GM12878 (cell line): ENCODE measurements around the gene SIGLEC10. TPM values are rescaled to one million over a fixed set of nuclear protein-coding genes. Genes with fewer than 3 reads are reported as not detected.

Experiments
- ATAC-seq: fragments of 200-7000 bp; cut with Tn5 transposase; 3 replicates; pipeline ENCODE4 v1.9.1; 2020; ENCODE audit warnings: mild to moderate bottlenecking, moderate library complexity
- BruUV-seq: library from RNA; stranded (reverse); fragments of 400-500 nt; replicated peaks from 2 replicates; lab custom pipeline; 2021; lab: Mats Ljungman, UMichigan
- CTCF ChIA-PET: fragments of 300-600 bp; sonication (Branson Sonifier 250); formaldehyde crosslinking; extraction: SDS; loops from one replicate; lab custom pipeline; 2021; ENCODE audit warnings: inconsistent platforms; lab: Yijun Ruan, JAX
- POLR2A ChIA-PET: fragments of 350-600 bp; formaldehyde crosslinking; extraction: SDS; loops from one replicate; lab custom pipeline; 2021; ENCODE audit warnings: inconsistent platforms; lab: Charles Lee
- RAD21 ChIA-PET: fragments of 300-600 bp; sonication (Branson Sonifier 250); formaldehyde crosslinking; loops from one replicate; lab custom pipeline; 2023; ENCODE audit warnings: antibody characterized with exemption; ENCODE audit not compliant: unreplicated experiment; lab: Charles Lee
- SMC1A ChIA-PET: fragments of 300-600 bp; sonication (Branson Sonifier 250); formaldehyde crosslinking; loops from one replicate; lab custom pipeline; 2023; ENCODE audit not compliant: unreplicated experiment, uncharacterized antibody; lab: Charles Lee
- DNase-seq: peaks from one replicate; pipeline ENCODE4 v3.0.0-alpha.2; 2011; ENCODE audit warnings: low read depth, low spot score
- FAIRE-seq: peaks from 3 replicates; lab custom pipeline; 2011; peaks lifted over from hg19 to GRCh38; lab: Jason Lieb, UNC
- H2AFZ ChIP-seq: 2 replicates; pipeline ENCODE4 v1.6.0; 2011; ENCODE audit warnings: low read depth, low read length, control low read depth; ENCODE audit not compliant: control insufficient read depth
- H3K27ac ChIP-seq: 2 replicates; pipeline ENCODE4 v1.5.1; 2011; ENCODE audit warnings: control low read depth; ENCODE audit not compliant: control insufficient read depth, insufficient read depth
- H3K27me3 ChIP-seq, 2 experiments: replicated peaks in 1 of 2; 2 replicates each; pipeline versions ENCODE4 v1.6.0 to v1.6.1; 2011; ENCODE audit warnings: low read length in 1 of 2; ENCODE audit not compliant: control insufficient read depth in 2 of 2, insufficient read depth in 2 of 2
- H3K36me3 ChIP-seq, 2 experiments: 2 replicates each; pipeline ENCODE4 v1.5.1; 2011; ENCODE audit warnings: low read length in 1 of 2; ENCODE audit not compliant: control insufficient read depth in 2 of 2, insufficient read depth in 2 of 2
- H3K4me1 ChIP-seq: 2 replicates; pipeline ENCODE4 v1.6.1; 2011; ENCODE audit warnings: mild to moderate bottlenecking, low read length, moderate library complexity, mixed read lengths; ENCODE audit not compliant: control insufficient read depth, insufficient read depth
- H3K4me2 ChIP-seq: 2 replicates; pipeline ENCODE4 v1.6.0; 2011; ENCODE audit warnings: control low read depth; ENCODE audit not compliant: control insufficient read depth, insufficient read depth
- H3K4me3 ChIP-seq: fragments of 200-600 bp; sonication (generic); 2 replicates; pipeline ENCODE4 v1.5.1; 2016
- H3K79me2 ChIP-seq: 2 replicates; pipeline ENCODE4 v1.6.0; 2011; ENCODE audit warnings: low read length; ENCODE audit not compliant: control insufficient read depth, insufficient read depth
- H3K9ac ChIP-seq: 2 replicates; pipeline ENCODE4 v1.8.0; 2011; ENCODE audit warnings: low read length, control low read depth, mixed read lengths; ENCODE audit not compliant: control insufficient read depth, insufficient read depth
- H3K9me3 ChIP-seq: replicated peaks from 3 replicates; pipeline ENCODE4 v1.5.1; 2011; ENCODE audit warnings: mild to moderate bottlenecking, low read length; ENCODE audit not compliant: control insufficient read depth, insufficient read depth
- H4K20me1 ChIP-seq: 2 replicates; pipeline ENCODE4 v1.6.0; 2011; ENCODE audit not compliant: control insufficient read depth, insufficient read depth
- CHD1 ChIP-seq: IDR thresholded peaks from 2 replicates; pipeline ENCODE4 v1.6.1; 2012; ENCODE audit warnings: low read depth, low read length, improper control_type of control experiment
- CREM ChIP-seq: IDR thresholded peaks from 2 replicates; pipeline ENCODE4 v1.6.1; 2014; ENCODE audit warnings: antibody characterized with exemption, low read depth
- E2F4 ChIP-seq: IDR thresholded peaks from 2 replicates; pipeline ENCODE4 v1.6.1; 2012; ENCODE audit warnings: low read depth, low read length, improper control_type of control experiment
- EGR1 ChIP-seq, 2 experiments: IDR thresholded peaks; 1 replicate in 1 of 2; 2 replicates in 1 of 2; pipeline ENCODE4 v1.6.1; 2011 to 2012; ENCODE audit warnings: low read depth in 2 of 2, low read length in 2 of 2, borderline replicate concordance in 1 of 2, mild to moderate bottlenecking in 1 of 2, moderate library complexity in 1 of 2
- LARP7 ChIP-seq: fragments of 450-650 bp; IDR thresholded peaks from 2 replicates; pipeline ENCODE4 v1.6.1; 2017; ENCODE audit warnings: mild to moderate bottlenecking
- MLLT1 ChIP-seq: fragments of 450-650 bp; IDR thresholded peaks from 2 replicates; pipeline ENCODE4 v1.6.1; 2016; ENCODE audit warnings: mild to moderate bottlenecking
- PML ChIP-seq: IDR thresholded peaks from 2 replicates; pipeline ENCODE4 v1.6.1; 2012; ENCODE audit warnings: low read length, inconsistent platforms
- RFX5 ChIP-seq: IDR thresholded peaks from 2 replicates; pipeline ENCODE4 v1.6.1; 2011; ENCODE audit warnings: low read depth, low read length, improper control_type of control experiment
- SMARCA5 ChIP-seq: fragments of 450-650 bp; IDR thresholded peaks from 2 replicates; pipeline ENCODE4 v1.6.1; 2017; ENCODE audit warnings: mild to moderate bottlenecking
- SPI1 ChIP-seq: IDR thresholded peaks from 2 replicates; pipeline ENCODE4 v1.6.1; 2011; ENCODE audit warnings: low read depth, mild to moderate bottlenecking, low read length, moderate library complexity, borderline replicate concordance; ENCODE audit not compliant: insufficient read depth
- SRF ChIP-seq, 2 experiments: IDR thresholded peaks; 2 replicates each; pipeline ENCODE4 v1.6.1; 2011; ENCODE audit warnings: low read depth in 2 of 2, low read length in 2 of 2, mild to moderate bottlenecking in 1 of 2, moderate library complexity in 1 of 2
- ZBED1 ChIP-seq: IDR thresholded peaks from 2 replicates; pipeline ENCODE4 v1.6.1; 2016; ENCODE audit warnings: borderline replicate concordance
- ZBTB4 ChIP-seq: fragments of 450-650 bp; formaldehyde crosslinking; IDR thresholded peaks from 2 replicates; pipeline ENCODE4 v1.4.0; 2022; ENCODE audit warnings: mild to moderate bottlenecking, moderate library complexity
- WGBS: methylation state at CpG from one replicate; pipeline ENCODE4 v1.1.6; 2016; ENCODE audit warnings: low lambda C conversion rate; ENCODE audit not compliant: insufficient replicate concordance, insufficient coverage; ENCODE audit errors: missing lambda C conversion rate; 5-methylcytosine and 5-hydroxymethylcytosine counted together
- in situ Hi-C: fragments of 300-500 bp; cut with MboI; formaldehyde crosslinking; loops from 9 replicates; pipeline ENCODE4 v1.14.3; 2018; ENCODE audit warnings: mixed read lengths
- intact Hi-C: fragments of 100-400 bp; cut with micrococcal nuclease; formaldehyde crosslinking; loops from one replicate; pipeline ENCODE4 v1.14.2; 2022; ENCODE audit not compliant: unreplicated experiment
- polyA plus RNA-seq, 11 experiments: library from polyadenylated mRNA; depleted of rRNA in 4 of 11; unstranded in 6 of 11; stranded (reverse) in 5 of 11; fragments of >200 nt; fragmentation: Nextera tagmentation in 4 of 11; fragmentation: Illumina TruSeq in 1 of 11; extraction: Ambion mirVana in 4 of 11; extraction: Trizol in 1 of 11; gene quantifications; 1 replicate in 1 of 11; 2 replicates in 10 of 11; pipeline versions ENCODE4 v1.2.1 to v1.2.3, GENCODE V29; 2011 to 2016; ENCODE audit warnings: inconsistent platforms in 2 of 11, missing spikeins in 2 of 11, low read depth in 1 of 11
- total RNA-seq, 4 experiments: library from RNA; depleted of rRNA in 3 of 4; stranded (reverse); fragments of >200 nt in 3 of 4; fragmentation: Illumina TruSeq in 1 of 4; extraction: Trizol in 1 of 4; gene quantifications; 2 replicates each; pipeline versions ENCODE4 v1.2.1 to v1.2.3, GENCODE V29; 2013 to 2021

The SIGLEC10 gene
- total and polyA plus RNA-seq, 10 of the 15 experiments (the other 5 are each of a cell fraction or from before 2014, with no cell fraction given), result 2.3 to 16.8 (median 7.8) TPM

GRCh38 chr19:51366389-51367254 is 50.8 kb downstream of the SIGLEC10 start:
- in situ Hi-C loops, result loop anchor here (10.0 to 25.0 kb wide), 2 partner anchors 552 to 1029 kb away; partner anchors contain the start of gene KCNC3
- SMC1A ChIA-PET, result interaction anchor here (1.4 to 1.9 kb wide), 3 partner anchors 9 to 51 kb away, joined by 5 to 7 read pairs (median 6); partner anchors contain the start of gene SIGLEC10
- Histone ChIP-seq H3K4me3 (peak overlapping the region; percentile 77), H3K36me3 (no peaks in the 10 kb centered on the region), H3K4me1 (peaks cover 13% of the 10 kb centered on the region), H3K27ac (peak overlapping the region; percentile 92), H3K9ac (peak overlapping the region; percentile 92), H4K20me1 (no peaks in the 10 kb centered on the region), H3K9me3 (no peaks in the 10 kb centered on the region), H3K4me2 (peak overlapping the region; percentile 48), H2AFZ (peak overlapping the region; percentile 76), H3K27me3 (no peaks in the 10 kb centered on the region), H3K79me2 (peaks cover 18% of the 10 kb centered on the region)
- ATAC-seq, result peak; percentile 78
- RAD21 ChIA-PET, result interaction anchor here (1.2 to 2.3 kb wide), 7 partner anchors 10 to 50 kb away, joined by 4 to 34 read pairs (median 11); partner anchors contain the start of gene SIGLEC10
- WGBS, result under 1% methylated on average over 48 of the region's 54 CpGs
- peak; percentile 99 for FAIRE-seq
- intact Hi-C loops, result loop anchor here (1.0 to 2.0 kb wide), 2 partner anchors 28 kb away; no protein-coding TSS in a partner anchor
- POLR2A ChIA-PET, result interaction anchor here (1.0 to 2.8 kb wide), 9 partner anchors 10 to 338 kb away, joined by 3 to 64 read pairs (median 10); partner anchors contain the start of gene C19orf84
- CTCF ChIA-PET, result interaction anchor here (1.4 to 2.4 kb wide), 7 partner anchors 10 to 74 kb away, joined by 3 to 15 read pairs (median 8); no protein-coding TSS in a partner anchor
- DNase-seq, result peak; percentile 91
- BruUV-seq, result TSS peak; percentile 69
- TF ChIP-seq ZBED1, result peak; percentile 51; the same call in 1 of the 2 replicates
- TF ChIP-seq E2F4, result peak; percentile 57; the same call in 1 of the 2 replicates
- TF ChIP-seq MLLT1, result peak; percentile 82
- TF ChIP-seq ZBTB4 (CRISPR knock-in tag), result no peak
- TF ChIP-seq CREM, result no peak
- 0 out of 2 replicates have a peak, but pooled peaks have one; percentile 4 for TF ChIP-seq SMARCA5
- no peak for TF ChIP-seq CHD1
- TF ChIP-seq RFX5, result 0 out of 2 replicates have a peak, but pooled peaks have one; percentile 38
- 0 out of 3 replicates have a peak, but pooled peaks of 1 of the 2 experiments have one; percentile 46 for TF ChIP-seq EGR1 (IDR thresholded peaks at IDR 0.05; ENCODE audit: borderline replicate concordance in 1 of 2, low read depth in 2 of 2, low read length in 2 of 2)
- TF ChIP-seq PML, result peak; percentile 85
- TF ChIP-seq SPI1, result peak; percentile 23; the same call in 1 of the 2 replicates
- TF ChIP-seq SRF (IDR thresholded peaks at IDR 0.05; ENCODE audit: low read depth in 2 of 2, low read length in 2 of 2), result no peak
- no peak; the same call in 1 of the 2 replicates for TF ChIP-seq LARP7
